HG03064 (cell line): ENCODE measurements around the gene ME2.
"Not testable (repeated sequence)": the region's sequence is repeated elsewhere in the genome, so short reads cannot be mapped to it uniquely, and the experiment has no call there.

ENCODE experiments used
- ATAC-seq: cut with Tn5 transposase; IDR thresholded peaks from one replicate; pipeline ENCODE4 v1.9.1; 2021; ENCODE audit warnings: low read depth; ENCODE audit not compliant: unreplicated experiment

Gene ME2

DNA sequence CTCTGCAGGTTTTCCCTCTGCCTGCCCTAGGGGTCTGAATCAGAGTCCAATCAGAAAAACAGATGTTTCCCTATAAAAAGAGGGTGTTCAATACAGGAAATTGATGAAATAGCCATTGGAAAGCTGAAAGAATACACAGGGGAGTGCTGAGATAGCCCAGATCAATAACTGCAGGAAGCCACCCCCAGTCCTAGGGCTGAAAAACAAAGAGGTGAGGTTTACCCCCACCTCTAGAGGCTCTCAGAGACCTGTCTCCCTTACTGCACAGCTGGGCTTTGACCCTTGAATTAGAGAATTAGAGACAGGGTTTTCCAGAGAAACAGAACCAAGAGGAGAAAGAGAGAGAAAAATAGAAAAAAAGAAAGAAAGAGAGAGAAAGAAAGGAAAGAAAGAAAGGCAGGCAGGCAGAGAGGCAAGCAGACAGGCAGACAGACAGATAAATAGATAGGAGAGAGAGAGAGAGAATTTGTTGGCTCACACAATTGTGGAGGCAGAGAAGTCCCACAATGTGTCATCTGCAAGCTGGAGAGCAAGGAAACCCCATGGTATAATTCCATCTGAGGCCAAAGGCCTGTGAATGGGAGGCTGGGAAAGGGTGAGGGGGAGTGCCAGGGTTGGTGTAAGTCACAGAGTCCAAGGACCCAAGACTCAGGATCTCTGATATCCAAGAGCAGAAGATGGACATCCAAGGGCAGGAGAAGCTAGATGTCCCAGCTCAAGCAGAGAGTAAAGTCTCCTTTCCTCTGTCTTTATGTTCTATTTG lies 18.9 kb upstream of the ME2 start:
- no peak for ATAC-seq

DNA sequence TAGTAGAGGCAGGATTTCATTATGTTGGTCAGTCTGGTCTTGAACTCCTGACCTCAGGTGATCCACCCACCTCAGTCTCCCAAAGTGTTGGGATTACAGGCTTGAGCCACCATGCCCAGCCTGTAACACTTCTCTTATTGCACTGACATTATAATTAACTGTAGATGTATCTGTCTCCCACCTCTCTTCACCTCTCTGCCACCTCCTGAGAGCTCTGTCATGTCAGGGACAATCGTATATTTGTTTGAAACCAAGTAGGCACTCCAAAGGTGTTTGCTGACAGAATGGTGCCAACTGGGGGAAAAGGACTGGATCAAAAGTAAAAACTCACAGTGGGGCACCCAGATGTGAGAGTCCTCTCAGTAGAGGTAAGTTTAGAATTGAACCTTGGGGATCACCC lies 17.3 kb upstream of the ME2 start:
- ATAC-seq, result no peak

DNA sequence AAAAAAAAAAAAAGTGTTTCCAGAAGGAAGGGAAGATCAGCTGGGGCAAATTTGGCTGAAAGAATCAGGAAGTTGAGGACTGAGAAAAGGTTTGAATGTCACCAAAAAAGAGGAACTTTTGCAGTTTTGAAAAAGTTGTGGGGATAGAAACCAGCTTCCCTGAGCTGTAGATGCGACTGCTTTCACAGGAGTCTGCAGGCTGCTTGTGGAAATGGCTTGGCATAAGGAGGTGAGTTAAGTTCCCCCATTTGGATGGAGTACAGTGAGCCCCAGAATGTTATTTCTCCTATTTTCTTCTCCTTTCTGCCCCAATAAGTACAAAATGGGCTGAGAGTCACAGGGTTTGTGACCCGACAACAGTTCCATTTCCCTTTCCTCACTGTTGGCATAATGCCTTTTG lies 16.5 kb upstream of the ME2 start:
- no peak for ATAC-seq

- ATAC-seq, result no peak
Measured at GRCh38 chr18:50863840-50864375, 15.0 kb upstream of the ME2 start.

DNA sequence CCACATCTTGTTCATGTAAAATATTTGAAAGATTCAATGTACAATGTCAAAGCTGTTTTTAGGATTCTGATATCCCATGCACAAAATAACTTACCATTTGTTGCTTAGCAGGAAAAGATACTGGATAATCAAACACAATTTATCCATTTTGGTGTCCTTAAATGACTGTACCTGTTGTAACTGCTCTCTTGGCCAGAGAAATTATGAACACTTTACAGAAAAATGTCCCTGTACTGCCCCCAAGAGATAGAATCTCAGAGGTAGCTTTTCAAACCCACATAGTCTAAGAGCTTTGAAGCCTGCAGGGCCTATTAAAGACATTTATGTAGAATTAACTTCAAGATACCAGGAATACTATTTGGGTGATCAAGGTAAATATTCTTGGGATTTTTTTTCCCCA lies 12.2 kb upstream of the ME2 start:
- ATAC-seq, result no peak

DNA sequence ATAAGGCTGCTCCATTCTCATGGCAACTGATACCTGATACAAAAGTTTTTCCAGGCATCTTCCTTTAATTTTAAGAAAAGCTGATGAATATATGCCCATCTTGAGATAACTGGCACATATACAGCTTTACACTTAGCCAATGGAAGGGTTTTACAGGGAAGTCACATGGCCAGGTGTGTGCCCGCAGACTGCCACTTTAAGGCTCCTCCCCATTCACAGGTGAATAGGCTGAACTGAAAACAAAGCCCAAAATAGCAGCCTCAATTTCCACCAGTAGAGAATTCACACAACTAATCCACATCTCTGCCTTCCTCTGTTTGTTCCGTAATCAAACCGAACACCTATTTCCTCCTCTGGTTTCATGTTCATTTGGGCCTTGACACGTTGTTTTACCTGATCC lies 9.8 kb upstream of the ME2 start:
- ATAC-seq, result no peak

DNA sequence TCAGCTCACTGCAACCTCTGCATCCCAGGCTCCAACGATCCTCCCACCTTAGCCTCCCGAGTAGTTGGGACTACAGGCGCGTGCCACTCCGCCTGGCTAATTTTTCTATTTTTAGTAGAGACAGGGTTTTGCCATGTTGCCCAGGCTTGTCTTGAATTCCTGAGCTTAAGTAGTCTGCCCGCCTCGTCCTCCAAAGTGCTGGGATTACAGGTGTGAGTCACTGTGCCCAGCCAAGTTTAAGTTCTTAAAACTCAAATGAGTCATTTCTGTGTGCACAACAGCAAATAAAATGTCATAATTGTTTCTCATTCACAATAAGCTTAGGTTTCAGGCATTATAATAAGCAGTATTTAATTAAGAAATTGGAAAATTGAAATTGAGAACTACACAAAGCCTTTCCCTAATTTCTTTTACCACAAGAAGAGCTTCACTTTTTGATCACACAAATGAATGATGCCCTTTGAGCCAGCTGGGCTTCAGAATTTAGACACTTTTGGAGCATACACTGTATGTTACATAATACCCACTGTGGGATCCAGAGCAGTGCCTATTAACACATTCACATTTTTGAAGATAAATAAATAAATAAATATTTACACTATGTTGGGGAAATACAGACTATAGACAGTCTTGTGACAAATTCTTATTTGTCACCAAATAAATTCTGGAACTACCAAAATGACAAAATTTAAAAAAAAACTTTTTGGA lies 8.6 kb upstream of the ME2 start:
- no peak for ATAC-seq

DNA sequence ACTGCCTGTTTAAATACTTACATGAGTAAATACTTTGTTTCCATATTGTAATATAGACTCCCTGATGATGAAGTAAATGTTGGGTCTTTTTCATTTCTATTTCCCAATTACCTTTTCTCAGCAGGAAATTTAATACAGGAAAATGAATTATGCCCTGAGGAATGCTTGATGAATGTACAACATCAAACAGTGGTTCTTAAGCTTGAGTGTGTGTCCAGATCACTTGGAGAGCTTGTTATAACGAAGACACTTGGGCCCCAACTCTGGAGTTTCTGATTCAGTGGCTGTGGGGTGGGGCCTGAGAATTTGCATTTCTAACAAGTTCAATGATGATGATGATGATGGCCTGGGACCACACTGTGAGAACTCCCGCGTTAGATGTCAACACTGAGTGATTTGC lies 7.1 kb upstream of the ME2 start:
- no peak for ATAC-seq

- no peak for ATAC-seq
Measured at GRCh38 chr18:50875966-50876536, 2.9 kb upstream of the ME2 start.

DNA sequence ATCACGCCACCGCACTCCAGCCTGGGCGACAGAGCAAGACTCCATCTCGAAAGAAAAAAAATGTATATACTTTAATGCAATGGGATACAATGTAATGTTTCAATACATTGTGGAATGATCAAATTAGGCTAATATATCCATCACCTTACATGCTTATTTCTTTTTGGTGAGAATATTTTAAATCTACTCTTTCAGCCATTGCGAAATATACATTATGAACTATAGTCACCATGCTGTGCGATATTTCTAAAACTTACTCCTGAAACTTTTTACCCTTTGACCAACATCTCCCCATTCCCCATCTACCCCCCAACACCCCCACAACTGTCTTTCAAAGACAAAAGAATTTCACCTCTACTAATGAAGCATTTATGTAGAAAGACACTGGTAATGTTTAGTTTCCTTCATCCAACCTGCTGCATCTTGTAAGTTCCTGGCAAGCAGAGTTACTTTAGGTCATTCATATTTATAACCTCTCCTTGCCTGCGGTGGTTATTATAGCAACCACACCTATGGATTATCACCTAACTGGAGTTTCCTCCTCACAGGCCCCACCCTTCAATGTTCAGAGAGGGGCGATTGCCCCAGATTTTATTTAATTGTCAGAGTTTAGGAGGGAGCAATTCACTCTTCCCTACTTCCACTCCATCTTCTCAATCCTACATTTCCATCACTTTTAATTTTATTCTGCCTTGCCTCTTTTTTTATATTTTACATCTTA lies 1.2 kb upstream of the ME2 start:
- ATAC-seq, result no peak

DNA sequence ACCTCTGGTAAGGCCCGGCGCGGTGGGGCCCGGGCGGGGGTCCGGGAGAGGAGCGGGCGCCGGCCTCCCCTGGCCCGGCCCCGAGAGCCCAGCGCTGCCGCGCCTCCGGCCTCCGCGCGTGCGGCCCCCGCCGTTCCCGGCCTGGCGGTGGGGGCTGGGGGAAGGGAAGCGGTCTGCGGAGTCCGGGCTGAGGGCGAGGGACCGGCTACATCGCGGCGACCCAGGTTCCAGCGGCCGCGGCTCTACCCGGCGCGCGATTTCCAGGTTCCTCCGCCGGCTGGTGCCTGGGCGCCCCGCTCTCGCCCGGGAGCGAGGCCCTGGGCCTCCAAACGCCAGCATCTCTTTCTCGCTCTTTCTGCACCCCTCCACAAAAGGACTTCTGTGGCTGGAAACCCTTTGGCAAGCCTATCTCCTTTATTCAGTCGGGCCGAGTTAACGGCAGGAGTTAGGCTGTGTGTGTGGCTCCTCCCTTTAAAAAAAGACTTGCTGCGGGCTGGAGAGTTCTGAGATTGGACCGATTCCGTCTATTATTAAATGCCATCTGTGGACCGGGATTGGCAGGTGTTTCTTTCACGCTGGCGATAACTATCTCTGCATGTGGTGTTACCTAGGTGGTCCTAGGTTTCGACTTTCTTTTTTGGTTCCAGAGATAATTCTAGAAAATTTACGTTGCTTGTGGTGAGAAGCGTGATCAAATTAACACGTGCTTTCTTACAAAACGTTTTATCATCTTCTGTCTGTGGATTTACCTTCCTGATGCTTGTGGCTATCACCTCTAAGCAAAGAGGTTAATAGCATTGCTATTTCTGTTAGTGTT lies 592 bp downstream of the ME2 start:
- ATAC-seq, result peak; percentile 31

DNA sequence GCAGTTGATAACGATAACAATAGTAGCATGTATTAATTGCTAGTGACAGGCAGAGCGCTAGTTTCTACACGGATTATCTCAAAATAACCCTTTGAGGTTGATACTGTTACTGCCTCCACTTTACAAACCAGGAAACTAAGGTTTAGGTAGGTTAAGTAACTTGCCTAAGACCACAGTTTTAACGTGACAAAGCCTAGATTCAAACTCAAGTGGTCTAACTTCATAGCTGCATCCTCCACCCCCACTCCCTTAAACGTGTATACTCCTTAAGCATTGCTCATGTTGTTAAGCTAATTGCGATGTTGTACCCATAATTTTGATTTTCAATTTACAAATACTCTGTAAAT lies 1.2 kb downstream of the ME2 start:
- ATAC-seq, result no peak

GRCh38 chr18:50880944-50881343 lies 2.0 kb downstream of the ME2 start:
- not testable (repeated sequence) for ATAC-seq

DNA sequence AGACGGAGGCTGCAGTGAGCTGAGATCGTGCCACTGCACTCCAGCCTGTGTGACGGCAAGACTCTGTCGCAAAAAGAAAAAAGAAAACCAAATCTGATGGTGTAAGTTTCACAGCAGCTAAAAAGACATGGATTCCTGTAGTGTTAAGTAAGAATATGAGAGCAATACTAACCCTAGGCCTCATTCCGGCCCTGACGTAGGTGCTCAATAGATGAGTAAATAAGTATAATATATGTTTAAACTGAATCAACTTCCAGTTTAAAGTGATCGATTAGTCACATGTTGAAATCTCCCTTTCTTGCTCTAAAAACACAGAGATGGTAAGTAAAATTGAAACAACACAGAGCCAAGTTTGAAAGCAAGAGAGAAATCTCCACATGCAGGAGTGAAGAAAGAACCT lies 8.0 kb downstream of the ME2 start:
- ATAC-seq, result no peak

DNA sequence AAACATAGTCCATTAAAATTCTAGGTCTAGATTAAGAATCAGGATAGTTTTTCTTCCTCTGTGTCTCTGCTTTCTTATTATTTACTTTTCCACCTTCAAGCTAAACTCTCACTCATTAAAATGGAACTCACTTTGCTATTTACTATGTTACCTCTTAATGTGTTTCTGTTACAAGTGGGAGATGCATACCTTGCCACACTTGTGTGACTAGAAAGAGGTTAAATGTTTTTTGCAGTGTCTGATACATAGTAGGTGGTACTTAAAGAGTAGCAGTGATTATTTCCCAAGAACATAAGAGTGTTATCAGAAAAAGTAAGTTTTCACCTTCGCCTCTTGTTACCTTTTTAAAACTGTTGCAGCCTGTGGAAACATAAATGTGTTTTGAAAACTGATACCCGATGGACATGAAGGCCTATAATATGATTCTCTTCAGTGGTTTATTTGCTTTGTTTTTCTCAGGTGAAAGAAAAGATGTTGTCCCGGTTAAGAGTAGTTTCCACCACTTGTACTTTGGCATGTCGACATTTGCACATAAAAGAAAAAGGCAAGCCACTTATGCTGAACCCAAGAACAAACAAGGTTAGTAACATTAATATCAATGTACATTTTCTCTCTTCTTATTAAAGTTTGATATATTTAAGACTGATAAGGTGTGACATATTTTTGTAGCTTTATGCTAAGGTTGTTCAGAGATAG lies 16.6 kb downstream of the ME2 start:
- ATAC-seq, result no peak

GRCh38 chr18:50896093-50896492 lies 17.2 kb downstream of the ME2 start:
- ATAC-seq, result no peak

DNA sequence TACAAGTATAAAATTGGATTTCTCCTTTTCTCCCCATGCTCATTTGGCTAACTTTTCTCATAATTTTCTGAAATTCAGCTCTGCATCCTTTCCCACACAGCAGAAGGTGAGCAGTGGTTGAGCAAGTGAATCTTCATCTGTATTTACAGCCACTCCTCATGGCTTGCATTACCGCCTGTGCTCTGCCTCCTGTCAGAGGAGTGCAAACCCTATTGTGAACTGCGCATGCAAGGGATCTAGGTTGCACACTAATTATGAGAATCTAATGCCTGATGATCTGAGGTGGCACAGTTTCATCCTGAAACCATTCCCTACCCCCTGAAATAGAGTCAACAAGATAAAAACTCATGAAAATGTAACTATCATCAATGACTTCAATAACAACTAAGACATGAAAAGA lies 20.0 kb downstream of the ME2 start:
- ATAC-seq, result no peak

GRCh38 chr18:50902797-50903196 lies 23.9 kb downstream of the ME2 start:
- ATAC-seq, result no peak

GRCh38 chr18:50906843-50907242 lies 27.9 kb downstream of the ME2 start:
- no peak for ATAC-seq

DNA sequence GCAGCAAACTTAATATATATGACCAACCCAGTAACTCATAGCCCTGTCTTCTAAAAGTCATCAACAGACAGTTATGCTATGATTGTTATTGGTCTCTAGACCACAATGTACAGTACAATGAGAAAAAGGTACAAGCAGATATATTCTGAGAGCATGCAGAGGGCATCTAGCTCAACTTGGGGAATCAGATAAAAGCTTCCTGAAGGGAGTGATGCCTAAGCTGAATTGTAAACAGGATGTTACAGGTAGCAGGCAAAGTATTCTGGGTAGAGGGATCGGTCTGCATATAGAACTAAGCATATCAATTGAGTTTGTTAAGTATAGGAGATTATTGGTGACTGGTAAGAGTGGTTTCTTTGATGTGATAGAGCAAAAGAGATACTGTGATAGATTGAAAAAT lies 30.3 kb downstream of the ME2 start:
- no peak for ATAC-seq
